SK-N-DZ (cell line): Measurements from ENCODE around the gene OR2T35. TPM values are rescaled to one million over a fixed set of nuclear protein-coding genes. Genes with fewer than 3 reads are reported as not detected.
"Not testable (repeated sequence)": the region's sequence is repeated elsewhere in the genome, so short reads cannot be mapped to it uniquely, and the experiment has no call there.

Experiments
- DNase-seq: peaks from one replicate; pipeline ENCODE4 v3.0.0-alpha.2; 2015; ENCODE audit warnings: low spot score
- polyA plus RNA-seq, 2 experiments: library from polyadenylated mRNA; depleted of rRNA; stranded (reverse); fragments of >200 nt; gene quantifications; 2 replicates each; pipeline ENCODE4 v1.2.3, GENCODE V29; 2014

Gene OR2T35, protein sequence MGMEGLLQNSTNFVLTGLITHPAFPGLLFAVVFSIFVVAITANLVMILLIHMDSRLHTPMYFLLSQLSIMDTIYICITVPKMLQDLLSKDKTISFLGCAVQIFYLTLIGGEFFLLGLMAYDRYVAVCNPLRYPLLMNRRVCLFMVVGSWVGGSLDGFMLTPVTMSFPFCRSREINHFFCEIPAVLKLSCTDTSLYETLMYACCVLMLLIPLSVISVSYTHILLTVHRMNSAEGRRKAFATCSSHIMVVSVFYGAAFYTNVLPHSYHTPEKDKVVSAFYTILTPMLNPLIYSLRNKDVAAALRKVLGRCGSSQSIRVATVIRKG
- not detected in 2 replicates for polyA plus RNA-seq (2014; cell fraction: cytosol; rRNA removed)
- polyA plus RNA-seq (2014; cell fraction: nucleus; rRNA removed) = not detected in 2 replicates

DNA sequence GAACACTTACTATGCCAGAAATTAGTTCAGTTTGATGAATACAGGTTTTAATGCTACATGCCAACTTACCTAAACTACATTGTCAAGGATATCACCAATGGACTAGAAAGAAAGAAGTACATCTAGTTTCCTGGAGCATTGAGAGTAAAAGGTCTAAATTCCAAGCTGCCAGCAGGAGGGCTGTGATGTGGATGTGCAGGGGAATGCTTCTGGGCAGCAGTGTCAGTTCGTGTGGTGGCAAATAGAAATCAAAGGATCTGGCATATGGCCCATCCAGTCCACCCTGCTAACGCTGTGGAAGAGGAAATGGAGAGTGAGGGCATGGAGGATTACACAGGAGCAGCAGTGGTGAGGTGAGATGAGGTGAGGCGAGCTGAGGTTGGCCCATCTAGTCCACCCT, at the start of gene OR2T35:
OR2T35 (minus strand) TSS at position 101 of the 400 bp plus-strand sequence. CDS start 6,020 bp downstream, outside the sequence.
- DNase-seq = not testable (repeated sequence)

DNA sequence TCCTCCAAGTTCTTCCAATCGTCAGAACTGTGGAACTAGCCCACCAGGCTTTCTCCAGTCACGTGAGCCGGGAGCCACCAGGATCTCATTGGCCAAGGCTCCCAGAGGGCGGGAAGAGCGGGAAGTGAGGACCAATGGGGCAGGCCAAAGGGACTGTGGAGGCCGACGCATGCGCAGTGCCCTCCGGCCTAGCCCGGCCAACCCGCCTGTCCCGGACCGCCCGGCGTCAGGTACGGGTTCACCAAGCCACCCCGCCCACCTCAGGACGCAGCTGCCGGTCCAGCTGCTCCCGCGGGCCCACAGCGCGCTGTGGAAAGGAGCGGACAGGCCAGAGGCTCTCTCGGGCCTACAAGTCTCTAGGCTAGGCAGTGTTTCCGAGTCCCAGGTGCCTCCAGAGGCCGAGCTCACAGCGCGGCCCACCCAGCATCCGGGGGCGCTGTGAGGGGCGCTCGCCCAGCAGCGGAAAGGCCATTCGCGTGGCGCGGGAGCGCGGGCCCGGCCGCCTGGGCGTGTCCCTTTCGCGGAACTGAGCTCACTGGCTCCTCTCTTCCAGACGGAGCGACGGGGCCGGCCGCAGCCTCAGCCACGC, 46.6 kb upstream of the OR2T35 start:
- no peak for DNase-seq

DNA sequence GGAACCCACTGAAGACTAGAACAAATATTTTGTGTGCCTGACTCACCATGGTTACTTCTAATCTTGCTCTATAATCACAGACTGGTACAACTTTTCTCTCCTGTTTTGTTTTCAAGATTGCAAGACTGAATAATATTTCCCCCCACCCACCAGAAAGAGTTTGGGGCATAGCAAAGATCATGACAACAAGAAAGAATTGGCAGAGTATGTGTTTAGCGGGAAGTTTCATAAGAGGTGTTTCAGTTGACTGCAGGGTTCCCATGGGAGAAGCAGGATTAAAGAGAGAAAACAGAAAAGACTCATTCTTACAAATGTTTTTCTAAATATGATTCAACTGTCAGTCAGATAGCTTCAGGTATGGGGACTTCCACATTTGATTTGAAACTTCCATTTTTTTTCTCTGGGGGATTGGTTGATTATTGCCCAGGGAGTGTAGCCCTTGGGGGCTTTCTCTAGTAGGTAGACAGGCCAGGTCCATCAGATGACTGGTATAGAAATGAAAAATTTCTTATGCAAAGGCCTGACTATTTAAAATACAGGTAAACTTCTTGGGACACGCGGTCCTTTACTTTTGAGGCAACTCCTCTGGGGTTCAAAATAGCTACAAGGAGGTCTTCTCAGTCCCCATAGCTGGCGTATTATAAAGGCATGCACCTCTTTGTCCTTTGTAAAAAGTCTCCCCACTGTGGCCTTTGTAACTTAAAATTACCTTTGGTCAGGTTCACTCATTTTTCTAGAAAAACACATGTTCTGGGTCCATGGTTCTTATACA, 43.6 kb upstream of the OR2T35 start:
- DNase-seq = no peak

DNA sequence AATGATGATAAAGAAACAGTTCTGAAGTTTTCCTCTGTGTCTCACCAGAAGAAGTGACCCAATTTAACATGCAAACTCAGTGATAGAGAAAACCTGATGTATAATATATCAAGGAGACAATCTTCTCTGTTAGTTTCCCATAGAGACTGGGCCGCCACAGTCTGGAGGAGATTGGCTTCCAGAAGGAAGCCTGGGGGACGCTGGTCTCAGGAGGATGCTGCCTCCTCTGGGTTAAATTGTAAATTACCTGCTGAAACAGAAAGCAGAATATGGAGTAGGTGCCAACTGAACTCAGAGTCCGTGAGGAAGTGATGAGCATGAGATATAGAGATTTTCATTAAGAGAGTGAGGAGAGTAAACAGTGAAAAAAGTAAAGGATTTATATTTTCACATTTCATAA, 41.7 kb upstream of the OR2T35 start:
- no peak for DNase-seq

DNA sequence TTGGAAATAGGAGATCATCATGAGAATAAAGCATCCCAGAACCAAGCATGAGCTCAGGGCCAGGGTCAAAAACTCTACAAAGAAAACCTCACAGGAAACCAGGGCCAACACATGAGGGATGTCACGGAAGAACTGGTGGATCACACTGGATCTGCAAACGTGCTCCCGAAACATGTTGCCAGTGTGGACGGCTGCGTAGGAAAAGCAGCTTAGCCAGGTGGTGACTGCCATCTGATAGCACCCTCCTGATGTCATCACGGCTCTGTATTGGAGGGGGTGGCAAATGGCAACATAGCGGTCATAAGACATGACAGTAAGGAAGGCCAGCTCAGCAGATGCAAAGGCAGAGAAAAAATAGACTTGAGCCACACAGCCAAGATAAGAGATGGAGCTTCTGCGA, 36.6 kb upstream of the OR2T35 start:
- no peak for DNase-seq

DNA sequence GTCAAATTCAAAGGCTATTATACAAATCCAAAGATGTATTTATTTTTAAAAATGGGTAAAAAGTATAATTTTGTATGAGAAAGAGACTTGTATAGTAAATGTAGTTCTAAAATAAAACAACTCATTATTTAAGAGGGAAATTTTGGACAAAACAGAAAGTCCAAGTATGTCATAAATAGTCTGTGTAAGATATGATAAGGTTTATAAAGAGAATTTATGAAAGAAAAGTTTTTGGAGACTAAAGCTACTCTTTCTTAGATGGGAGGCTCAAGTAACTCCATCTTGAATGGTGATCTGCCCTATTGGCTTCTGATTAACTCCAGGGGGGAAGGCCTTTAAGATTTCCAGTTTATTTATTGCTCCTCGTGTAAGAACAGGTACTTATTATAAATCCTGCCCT, 24.9 kb upstream of the OR2T35 start:
- no peak for DNase-seq

DNA sequence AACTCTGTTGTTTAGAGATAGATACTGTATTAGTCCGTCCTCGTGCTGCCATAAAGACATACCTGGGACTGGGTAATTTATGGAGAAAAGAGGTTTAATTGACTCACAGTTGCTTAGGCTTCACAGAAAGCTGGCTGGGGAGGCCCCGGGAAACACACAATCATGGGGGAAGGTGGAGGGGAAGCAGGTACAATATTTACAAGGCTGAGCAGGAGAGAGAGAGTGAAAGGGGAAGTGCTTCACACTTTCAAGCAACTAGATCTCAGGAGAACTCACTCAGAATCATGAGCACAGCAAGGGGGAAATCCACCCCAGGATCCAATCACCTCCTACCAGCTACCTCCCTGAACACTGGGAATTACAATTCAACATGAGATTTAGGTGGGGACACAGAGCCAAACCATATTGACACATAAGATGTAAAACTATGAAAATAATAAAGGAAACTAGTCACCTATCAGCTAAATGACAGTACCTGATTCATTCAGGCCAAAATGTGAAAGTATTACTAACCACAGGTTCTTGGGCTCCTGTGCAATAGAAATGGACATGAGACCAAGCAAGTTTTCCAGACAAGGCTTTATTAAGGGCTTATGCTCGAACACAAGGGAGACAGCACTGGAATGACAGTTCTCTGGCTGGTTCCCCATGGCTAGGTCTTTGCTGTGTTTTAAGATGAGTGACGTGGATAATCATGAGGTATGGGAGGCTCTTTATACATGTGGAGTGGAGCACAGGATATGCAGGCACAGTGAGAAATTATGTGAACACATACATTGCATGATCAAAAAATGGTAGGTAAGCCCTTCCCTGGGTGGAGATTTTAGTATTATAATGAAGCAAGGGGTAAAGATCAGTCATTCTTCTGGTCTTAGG, 18.6 kb upstream of the OR2T35 start:
- DNase-seq = not testable (repeated sequence)

DNA sequence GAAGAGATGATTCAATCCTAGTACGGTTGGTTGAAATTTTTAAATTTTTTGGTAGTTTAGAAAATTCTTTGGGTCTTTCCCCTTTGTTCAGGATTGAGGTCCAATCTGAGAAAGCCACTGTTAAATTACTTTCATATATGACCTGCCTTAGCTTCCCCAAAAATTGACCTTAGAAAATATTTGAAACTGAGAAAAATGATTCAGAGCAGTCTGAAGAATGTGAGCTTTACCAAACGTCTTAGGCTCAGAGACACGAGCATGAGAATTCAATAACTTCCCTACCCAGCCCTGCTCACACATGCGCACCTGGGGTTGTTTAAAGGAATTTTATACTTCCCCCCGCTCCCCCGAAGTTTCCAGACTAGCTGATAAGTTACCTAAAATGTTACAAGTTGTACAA, 11.7 kb upstream of the OR2T35 start:
- not testable (repeated sequence) for DNase-seq

DNA sequence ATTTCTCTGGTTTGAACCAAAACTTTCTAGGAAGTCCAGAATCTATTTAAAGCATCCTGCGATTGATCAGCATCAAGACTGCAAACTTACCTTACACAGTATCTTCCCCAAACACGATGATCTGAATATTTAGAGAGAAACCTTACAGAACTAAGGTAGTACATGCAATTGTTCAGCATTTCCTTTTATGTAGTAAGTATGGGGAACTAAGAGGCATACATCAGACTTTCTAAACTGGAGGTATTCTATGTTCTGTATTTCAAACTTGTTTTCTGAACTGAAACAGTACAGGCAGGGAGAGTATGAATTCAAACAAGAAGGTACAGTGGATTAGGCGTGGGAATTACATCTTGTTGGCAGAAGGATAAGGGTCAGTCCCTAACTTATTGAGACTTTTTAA, 10.3 kb upstream of the OR2T35 start, which contains the start of gene OR2T27:
OR2T27 (minus strand) TSS at position 175 of the 400 bp plus-strand sequence. CDS start 4,644 bp downstream, outside the sequence.
- not testable (repeated sequence) for DNase-seq

DNA sequence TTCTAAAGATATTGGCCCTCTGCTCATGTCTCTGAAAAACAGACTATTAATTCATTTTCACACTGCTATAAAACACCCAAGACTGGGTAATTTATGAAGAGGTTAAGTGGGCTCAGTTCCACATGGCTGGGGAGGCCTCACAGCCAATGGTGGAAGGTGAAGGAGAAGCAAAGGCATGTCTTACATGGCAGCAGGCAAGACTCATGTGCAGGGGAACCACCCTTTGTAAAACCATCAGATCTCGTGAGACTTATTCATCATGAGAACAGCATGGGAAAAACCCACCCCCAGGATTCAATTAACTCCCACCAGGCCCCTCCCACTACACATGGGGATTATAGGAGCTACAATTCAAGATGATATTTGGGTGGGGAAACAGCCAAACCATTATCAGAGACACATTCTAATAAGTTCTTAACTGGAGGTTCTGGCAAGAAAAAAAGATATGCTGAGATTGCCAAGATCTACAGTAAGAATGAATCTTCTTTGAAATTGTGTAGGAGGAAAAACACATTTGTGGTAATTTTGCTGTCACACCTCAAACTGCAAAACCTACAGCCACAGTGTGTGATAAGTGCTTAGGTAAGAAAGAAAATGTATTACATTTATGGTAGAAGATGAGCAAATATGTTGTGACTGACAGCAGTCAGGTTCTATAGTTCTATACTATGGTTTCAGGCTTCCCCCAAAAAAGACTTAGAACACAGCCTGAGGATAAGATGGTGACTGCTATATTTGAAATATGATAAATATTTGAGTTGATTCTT, 3.9 kb upstream of the OR2T35 start:
- DNase-seq = not testable (repeated sequence)

DNA sequence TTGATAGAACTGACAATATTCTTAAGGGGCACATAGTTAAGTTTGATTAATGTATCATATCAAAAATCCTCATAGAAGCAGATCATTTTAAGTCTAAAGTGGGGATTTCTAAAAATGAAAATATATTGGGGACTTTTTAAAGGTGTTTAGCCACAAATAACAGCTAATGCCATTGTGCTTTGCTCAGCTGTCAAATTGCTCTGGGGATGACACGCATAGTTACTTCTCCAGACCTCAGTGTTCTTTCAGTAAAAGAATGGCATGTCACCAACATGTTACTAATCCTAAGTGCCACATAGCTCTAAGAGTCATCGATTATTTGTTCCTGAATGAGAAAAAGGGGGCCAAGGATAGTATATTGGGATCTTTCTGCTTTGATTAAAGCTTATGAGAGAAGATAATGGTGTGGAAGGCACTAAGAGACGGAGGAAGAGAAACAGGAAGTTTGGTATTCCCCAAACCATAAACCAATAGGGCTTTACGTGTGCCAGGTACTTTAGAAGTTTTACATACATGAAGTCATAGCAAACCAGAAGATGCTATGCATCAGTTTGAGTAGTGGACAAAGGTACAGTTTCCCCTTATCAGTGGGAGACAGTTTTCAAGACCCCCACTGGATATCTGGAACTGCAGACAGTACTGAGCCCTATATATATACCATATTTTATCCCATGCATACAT, 2.0 kb downstream of the OR2T35 start:
- not testable (repeated sequence) for DNase-seq

DNA sequence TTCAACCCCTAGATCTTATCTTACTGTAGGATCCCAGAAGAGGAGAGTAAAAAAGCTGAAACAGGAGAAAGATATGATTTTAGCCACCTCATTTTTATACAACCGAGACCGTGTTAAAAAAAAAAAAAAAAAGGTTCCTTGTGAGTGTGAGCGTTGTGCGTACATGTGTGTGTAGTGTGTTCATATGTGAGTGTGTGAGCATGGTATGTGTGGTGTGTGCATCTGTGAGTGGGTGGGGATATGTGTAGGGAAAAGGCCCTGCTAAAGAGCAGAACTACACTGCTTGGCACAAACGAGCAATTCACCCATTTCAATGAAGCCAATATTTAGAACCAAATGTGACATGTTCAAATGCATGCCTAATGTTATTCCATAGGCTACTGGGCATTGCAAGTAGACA, 3.5 kb downstream of the OR2T35 start:
- DNase-seq = not testable (repeated sequence)

DNA sequence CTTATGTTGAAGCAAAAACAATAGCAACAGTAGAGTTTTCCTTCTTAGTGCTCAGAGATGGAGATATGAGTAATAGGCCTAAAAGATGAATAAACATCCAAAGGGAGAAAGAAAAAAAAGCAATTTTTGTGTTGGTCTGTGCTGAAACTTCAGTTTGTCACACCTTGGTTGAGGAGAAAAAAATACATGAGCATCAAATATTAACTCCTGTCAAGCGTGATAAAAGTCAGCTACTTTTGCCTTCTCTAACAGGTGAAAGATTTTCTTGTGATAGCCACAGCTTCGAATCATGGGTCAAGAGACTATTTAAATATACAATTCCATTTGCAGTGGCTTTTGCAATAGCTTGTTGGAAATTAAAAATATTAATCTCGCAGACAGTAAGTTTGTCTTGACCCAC, 4.2 kb downstream of the OR2T35 start:
- not testable (repeated sequence) for DNase-seq

DNA sequence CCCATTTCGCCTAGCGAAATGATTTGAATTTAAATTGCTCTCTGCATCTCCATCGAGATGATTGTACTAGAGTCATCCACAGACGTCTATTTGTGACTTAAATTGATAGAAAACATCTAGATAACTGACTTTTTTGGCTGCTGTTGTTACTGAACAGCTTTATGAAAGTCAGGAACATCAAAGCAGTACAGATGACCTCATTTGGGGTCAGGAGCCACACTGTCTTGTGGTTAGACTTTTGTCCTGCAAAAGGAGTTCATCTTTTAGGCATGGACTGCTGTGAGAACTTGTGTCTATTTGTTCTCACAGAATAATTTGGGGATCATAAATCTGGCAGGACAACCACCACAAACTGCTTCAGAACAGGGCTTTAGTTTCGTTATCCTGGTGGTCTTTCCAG, 5.4 kb downstream of the OR2T35 start:
- DNase-seq = not testable (repeated sequence)

DNA sequence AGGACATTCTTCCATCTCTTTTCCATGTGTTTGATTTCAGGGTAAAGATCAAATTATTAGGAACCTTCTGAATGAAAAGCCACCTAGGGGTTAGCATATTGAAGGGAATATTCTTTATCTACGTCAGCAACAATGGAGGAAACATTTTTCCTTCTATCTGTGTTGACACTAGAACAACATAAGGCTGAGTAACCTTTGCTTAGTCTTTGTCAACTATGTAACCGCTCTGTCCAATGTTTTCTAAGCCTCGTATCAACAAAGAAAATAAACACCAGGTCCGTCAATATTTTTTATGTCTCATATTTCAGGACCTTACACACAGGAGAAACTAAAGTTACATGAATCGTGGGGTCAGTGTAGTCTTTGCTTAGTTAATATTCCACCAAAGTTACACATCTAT, 8.5 kb downstream of the OR2T35 start:
- not testable (repeated sequence) for DNase-seq

DNA sequence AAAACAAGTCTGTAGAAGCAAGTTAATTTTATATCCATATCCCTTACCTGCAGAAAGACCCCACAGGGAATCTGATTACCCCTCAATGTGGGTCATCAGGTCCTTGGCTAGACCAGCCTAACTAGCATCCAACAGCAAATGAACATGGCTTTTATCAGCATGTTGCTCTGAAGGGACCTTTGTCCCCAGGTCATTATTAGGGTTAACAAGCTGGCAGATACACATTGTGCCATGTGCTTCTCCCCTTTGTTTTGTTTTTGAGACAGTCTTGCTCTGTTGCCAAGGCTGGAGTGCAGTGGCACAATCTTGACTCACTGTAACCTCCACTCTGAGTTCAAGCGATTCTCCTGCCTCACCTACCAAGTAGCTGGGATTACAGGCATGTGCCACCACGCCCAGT, 10.1 kb downstream of the OR2T35 start, which contains the start of gene OR2T11:
OR2T11 (minus strand) TSS at position 101 of the 400 bp plus-strand sequence. CDS start 7,963 bp downstream, outside the sequence.
- not testable (repeated sequence) for DNase-seq

DNA sequence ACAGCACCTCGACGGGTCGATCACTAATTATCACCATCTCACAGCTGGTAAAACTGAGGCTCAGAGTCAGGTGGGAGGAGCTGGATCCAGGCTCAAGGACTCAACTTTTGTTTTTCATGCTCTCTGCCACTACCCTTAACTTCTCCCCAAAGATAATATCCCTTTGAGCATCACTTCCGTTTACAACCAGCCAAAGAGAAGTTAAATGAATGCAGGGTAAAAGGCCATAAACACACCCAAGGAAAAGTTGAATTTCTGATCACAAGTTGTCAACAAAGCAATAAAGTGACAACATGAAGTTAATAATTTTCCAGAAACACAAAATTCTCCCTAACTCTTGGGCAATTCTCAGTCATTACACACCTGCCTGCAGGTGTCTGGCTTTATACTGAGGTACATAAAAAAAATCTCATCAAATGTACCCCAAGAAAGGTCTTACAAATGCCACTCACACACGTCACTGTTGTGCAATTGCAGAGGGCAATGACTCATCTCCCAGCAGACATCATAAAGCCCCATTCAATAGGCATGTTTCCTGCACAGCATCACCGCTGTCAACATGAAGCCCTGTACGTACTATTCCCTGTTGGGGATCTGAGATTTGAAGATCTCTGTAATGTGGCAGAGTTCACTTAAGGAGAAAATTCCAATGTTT, 13.6 kb downstream of the OR2T35 start:
- no peak for DNase-seq

DNA sequence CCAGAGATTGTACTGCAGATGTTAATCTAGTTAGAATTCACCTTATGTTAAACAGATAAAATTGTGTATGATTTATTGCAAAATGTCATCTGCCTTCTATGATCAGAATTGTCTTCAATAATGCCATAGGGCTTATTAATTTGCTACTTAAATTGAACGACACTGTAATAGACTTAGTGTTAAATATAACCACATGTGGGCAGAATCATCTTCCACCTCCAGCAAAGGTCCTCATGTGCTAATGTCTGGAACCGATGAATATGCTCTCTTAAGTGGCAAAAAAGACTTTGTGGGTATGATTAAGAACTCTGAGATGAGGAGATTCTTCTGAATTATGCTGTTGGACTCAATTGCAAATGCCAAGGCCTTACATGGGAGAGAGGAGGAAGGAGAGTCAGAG, 14.5 kb downstream of the OR2T35 start:
- no peak for DNase-seq
